Activated CD4-positive, alpha-beta T cell treated with anti-CD3 and anti-CD28 coated beads for 24 hours (primary cell): Measurements from ENCODE around the gene SRRD.
"Not testable (repeated sequence)": the region's sequence is repeated elsewhere in the genome, so short reads cannot be mapped to it uniquely, and the experiment has no call there.

Experiments used
- DNase-seq, 2 donors: peaks; one replicate each; pipeline ENCODE4 v3.0.0-alpha.2; 2020; ENCODE audit warnings: low read depth in 2 of 2

Gene SRRD

GRCh38 chr22:26522592-26522991 lies 38.9 kb downstream of the SRRD start:
- DNase-seq, result no peak

GRCh38 chr22:26524870-26525269 lies 41.2 kb downstream of the SRRD start:
- no peak for DNase-seq

GRCh38 chr22:26525946-26526564 lies 42.4 kb downstream of the SRRD start:
- no peak for DNase-seq

- DNase-seq, result no peak
These were observed 43.5 kb downstream of the SRRD start for GRCh38 chr22:26527167-26527566.

GRCh38 chr22:26527574-26528465 lies 44.1 kb downstream of the SRRD start:
- DNase-seq, result no peak

GRCh38 chr22:26528518-26528917 lies 44.8 kb downstream of the SRRD start:
- DNase-seq, result not testable (repeated sequence)

GRCh38 chr22:26529345-26529744 lies 45.7 kb downstream of the SRRD start:
- no peak for DNase-seq

- DNase-seq, result no peak
These were observed 50.6 kb downstream of the SRRD start for GRCh38 chr22:26534171-26534855.

GRCh38 chr22:26534874-26535602 lies 51.4 kb downstream of the SRRD start:
- DNase-seq, result no peak

- DNase-seq, result no peak
These were observed 51.9 kb downstream of the SRRD start for GRCh38 chr22:26535603-26535908.

- no peak for DNase-seq
These were observed 52.5 kb downstream of the SRRD start for GRCh38 chr22:26536056-26536761.

- DNase-seq, result no peak
These were observed 53.1 kb downstream of the SRRD start for GRCh38 chr22:26536762-26537134.

- DNase-seq, result no peak
These were observed 56.4 kb downstream of the SRRD start for GRCh38 chr22:26540119-26540518.

GRCh38 chr22:26541167-26541819 lies 57.6 kb downstream of the SRRD start:
- DNase-seq, result no peak

GRCh38 chr22:26542831-26543230 lies 59.2 kb downstream of the SRRD start:
- DNase-seq, result no peak
